HepG2 (cell line): ENCODE data around the gene TP73. TPM values are rescaled to one million over a fixed set of nuclear protein-coding genes. Genes with fewer than 3 reads are reported as not detected.
A peak's percentile ranks its signal among the peaks of the same experiment; 100 is the strongest.

Source experiments
- AFF4 ChIP-seq: sonication (generic); formaldehyde crosslinking; IDR thresholded peaks from 2 replicates; pipeline ENCODE4 v1.4.0; 2020; ENCODE audit warnings: missing genetic modification reagents
- FOXJ3 ChIP-seq: sonication (generic); formaldehyde crosslinking; IDR thresholded peaks from 2 replicates; pipeline ENCODE4 v1.4.0; 2020; ENCODE audit warnings: missing genetic modification reagents, mild to moderate bottlenecking, borderline replicate concordance
- GATA4 ChIP-seq: sonication (generic); IDR thresholded peaks from 2 replicates; pipeline ENCODE4 v1.6.1; 2016; ENCODE audit warnings: antibody characterized with exemption, low read depth, borderline replicate concordance
- IKZF4 ChIP-seq: sonication (generic); formaldehyde crosslinking; IDR thresholded peaks from 2 replicates; pipeline ENCODE4 v1.5.1; 2020; ENCODE audit warnings: borderline replicate concordance, mild to moderate bottlenecking, low read depth, missing genetic modification reagents; ENCODE audit errors: not compliant biosample characterization
- KDM5B ChIP-seq: sonication (generic); formaldehyde crosslinking; IDR thresholded peaks from 2 replicates; pipeline ENCODE4 v1.4.0; 2020; ENCODE audit warnings: missing genetic modification reagents, mild to moderate bottlenecking, borderline replicate concordance
- PHF20 ChIP-seq: sonication (generic); formaldehyde crosslinking; IDR thresholded peaks from 2 replicates; pipeline ENCODE4 v1.5.0; 2020; ENCODE audit warnings: mild to moderate bottlenecking, missing genetic modification reagents
- PLSCR1 ChIP-seq: sonication (generic); formaldehyde crosslinking; IDR thresholded peaks from 2 replicates; pipeline ENCODE4 v1.5.0; 2020; ENCODE audit warnings: missing genetic modification reagents, mild to moderate bottlenecking, borderline replicate concordance
- SOX6 ChIP-seq, 2 experiments: fragments of 450-650 bp in 1 of 2; sonication (generic) in 1 of 2; formaldehyde crosslinking in 1 of 2; IDR thresholded peaks; 2 replicates each; pipeline versions ENCODE4 v1.4.0 to v1.6.1; 2017 to 2020; ENCODE audit warnings: antibody characterized with exemption in 1 of 2, mild to moderate bottlenecking in 1 of 2, missing genetic modification reagents in 1 of 2
- XRCC5 ChIP-seq: fragments of 200-400 bp; formaldehyde crosslinking; optimal IDR thresholded peaks from 2 replicates; pipeline ENCODE3; 2017; ENCODE audit warnings: mild to moderate bottlenecking, low read length
- ZNF20 ChIP-seq: sonication (generic); formaldehyde crosslinking; IDR thresholded peaks from 2 replicates; pipeline ENCODE4 v1.4.0; 2020; ENCODE audit warnings: mild to moderate bottlenecking, moderate library complexity, missing genetic modification reagents
- ZNF761 ChIP-seq: sonication (generic); formaldehyde crosslinking; conservative IDR thresholded peaks from 2 replicates; pipeline ENCODE4 v1.4.0; 2020; ENCODE audit warnings: mild to moderate bottlenecking, missing genetic modification reagents
- ZSCAN12 ChIP-seq: sonication (generic); formaldehyde crosslinking; IDR thresholded peaks from 2 replicates; pipeline ENCODE4 v1.9.0; 2021; ENCODE audit warnings: mild to moderate bottlenecking, missing genetic modification reagents
- polyA plus RNA-seq, 8 experiments: library from polyadenylated mRNA; depleted of rRNA in 3 of 8; stranded (reverse) in 7 of 8; unstranded in 1 of 8; fragments of >200 nt; fragmentation: Illumina TruSeq in 4 of 8; extraction: Trizol in 4 of 8; gene quantifications; 2 replicates each; pipeline versions ENCODE4 v1.2.1 to v1.2.3, GENCODE V29; 2011 to 2016; ENCODE audit warnings: low read depth in 4 of 8, missing spikeins in 1 of 8, mixed read lengths in 1 of 8; ENCODE audit not compliant: insufficient read depth in 1 of 8
- total RNA-seq, 5 experiments: library from RNA; depleted of rRNA; stranded (reverse); fragments of >200 nt; fragmentation: Illumina TruSeq; extraction: Trizol; gene quantifications; 2 replicates each; pipeline ENCODE4 v1.2.3, GENCODE V29; 2016; ENCODE audit warnings: low read depth in 1 of 5
- TF ChIP-seq, protein P1 (sequence below): sonication (generic); formaldehyde crosslinking; IDR thresholded peaks from 2 replicates; pipeline ENCODE4 v1.4.0; 2020; ENCODE audit warnings: missing genetic modification reagents, borderline replicate concordance
- TF ChIP-seq, protein P2 (sequence below): IDR thresholded peaks from 2 replicates; pipeline ENCODE4 v1.6.1; 2016; ENCODE audit warnings: missing compliant biosample characterization, missing genetic modification reagents, borderline replicate concordance
- TF ChIP-seq, protein P3 (sequence below): sonication (generic); formaldehyde crosslinking; IDR thresholded peaks from 2 replicates; pipeline ENCODE4 v1.4.0; 2020; ENCODE audit warnings: missing genetic modification reagents, borderline replicate concordance

The TP73 gene
- total and polyA plus RNA-seq, 2 of the 13 experiments (the other 11 are each of a cell fraction or from before 2014, with no cell fraction given): 0.49 to 1.1 TPM

GRCh38 chr1:3777078-3777547, 124.8 kb downstream of the TP73 start (continued):
- TF ChIP-seq AFF4 (CRISPR knock-in tag) (no peak), GATA4 (no peak), IKZF4 (CRISPR knock-in tag) (no peak), ZNF761 (CRISPR knock-in tag) (no peak), FOXJ3 (CRISPR knock-in tag) (no peak), PHF20 (CRISPR knock-in tag) (no peak), KDM5B (CRISPR knock-in tag) (0 out of 2 replicates have a peak, but pooled peaks have one; percentile 42), ZSCAN12 (CRISPR knock-in tag) (no peak), XRCC5 (no peak), ZNF20 (CRISPR knock-in tag) (no peak), SOX6 (IDR thresholded peaks at IDR 0.05) (no peak), SOX6 (CRISPR knock-in tag; IDR thresholded peaks at IDR 0.05) (no peak), PLSCR1 (CRISPR knock-in tag) (no peak)
- TF ChIP-seq, protein P1, sequence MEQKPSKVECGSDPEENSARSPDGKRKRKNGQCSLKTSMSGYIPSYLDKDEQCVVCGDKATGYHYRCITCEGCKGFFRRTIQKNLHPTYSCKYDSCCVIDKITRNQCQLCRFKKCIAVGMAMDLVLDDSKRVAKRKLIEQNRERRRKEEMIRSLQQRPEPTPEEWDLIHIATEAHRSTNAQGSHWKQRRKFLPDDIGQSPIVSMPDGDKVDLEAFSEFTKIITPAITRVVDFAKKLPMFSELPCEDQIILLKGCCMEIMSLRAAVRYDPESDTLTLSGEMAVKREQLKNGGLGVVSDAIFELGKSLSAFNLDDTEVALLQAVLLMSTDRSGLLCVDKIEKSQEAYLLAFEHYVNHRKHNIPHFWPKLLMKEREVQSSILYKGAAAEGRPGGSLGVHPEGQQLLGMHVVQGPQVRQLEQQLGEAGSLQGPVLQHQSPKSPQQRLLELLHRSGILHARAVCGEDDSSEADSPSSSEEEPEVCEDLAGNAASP (CRISPR knock-in tag): no peak
- TF ChIP-seq, protein P2, sequence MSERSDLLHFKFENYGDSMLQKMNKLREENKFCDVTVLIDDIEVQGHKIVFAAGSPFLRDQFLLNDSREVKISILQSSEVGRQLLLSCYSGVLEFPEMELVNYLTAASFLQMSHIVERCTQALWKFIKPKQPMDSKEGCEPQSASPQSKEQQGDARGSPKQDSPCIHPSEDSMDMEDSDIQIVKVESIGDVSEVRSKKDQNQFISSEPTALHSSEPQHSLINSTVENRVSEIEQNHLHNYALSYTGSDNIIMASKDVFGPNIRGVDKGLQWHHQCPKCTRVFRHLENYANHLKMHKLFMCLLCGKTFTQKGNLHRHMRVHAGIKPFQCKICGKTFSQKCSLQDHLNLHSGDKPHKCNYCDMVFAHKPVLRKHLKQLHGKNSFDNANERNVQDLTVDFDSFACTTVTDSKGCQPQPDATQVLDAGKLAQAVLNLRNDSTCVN (CRISPR knock-in tag): no peak
- TF ChIP-seq, protein P3, sequence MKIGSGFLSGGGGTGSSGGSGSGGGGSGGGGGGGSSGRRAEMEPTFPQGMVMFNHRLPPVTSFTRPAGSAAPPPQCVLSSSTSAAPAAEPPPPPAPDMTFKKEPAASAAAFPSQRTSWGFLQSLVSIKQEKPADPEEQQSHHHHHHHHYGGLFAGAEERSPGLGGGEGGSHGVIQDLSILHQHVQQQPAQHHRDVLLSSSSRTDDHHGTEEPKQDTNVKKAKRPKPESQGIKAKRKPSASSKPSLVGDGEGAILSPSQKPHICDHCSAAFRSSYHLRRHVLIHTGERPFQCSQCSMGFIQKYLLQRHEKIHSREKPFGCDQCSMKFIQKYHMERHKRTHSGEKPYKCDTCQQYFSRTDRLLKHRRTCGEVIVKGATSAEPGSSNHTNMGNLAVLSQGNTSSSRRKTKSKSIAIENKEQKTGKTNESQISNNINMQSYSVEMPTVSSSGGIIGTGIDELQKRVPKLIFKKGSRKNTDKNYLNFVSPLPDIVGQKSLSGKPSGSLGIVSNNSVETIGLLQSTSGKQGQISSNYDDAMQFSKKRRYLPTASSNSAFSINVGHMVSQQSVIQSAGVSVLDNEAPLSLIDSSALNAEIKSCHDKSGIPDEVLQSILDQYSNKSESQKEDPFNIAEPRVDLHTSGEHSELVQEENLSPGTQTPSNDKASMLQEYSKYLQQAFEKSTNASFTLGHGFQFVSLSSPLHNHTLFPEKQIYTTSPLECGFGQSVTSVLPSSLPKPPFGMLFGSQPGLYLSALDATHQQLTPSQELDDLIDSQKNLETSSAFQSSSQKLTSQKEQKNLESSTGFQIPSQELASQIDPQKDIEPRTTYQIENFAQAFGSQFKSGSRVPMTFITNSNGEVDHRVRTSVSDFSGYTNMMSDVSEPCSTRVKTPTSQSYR: no peak
